GM19043 (cell line): Measurements from ENCODE around the gene SPON1.
"Not testable (repeated sequence)": the region's sequence is repeated elsewhere in the genome, so short reads cannot be mapped to it uniquely, and the experiment has no call there.

Experiments used
- ATAC-seq: cut with Tn5 transposase; IDR thresholded peaks from one replicate; pipeline ENCODE4 v1.9.1; 2021; ENCODE audit warnings: low read depth; ENCODE audit not compliant: unreplicated experiment

The SPON1 gene

DNA sequence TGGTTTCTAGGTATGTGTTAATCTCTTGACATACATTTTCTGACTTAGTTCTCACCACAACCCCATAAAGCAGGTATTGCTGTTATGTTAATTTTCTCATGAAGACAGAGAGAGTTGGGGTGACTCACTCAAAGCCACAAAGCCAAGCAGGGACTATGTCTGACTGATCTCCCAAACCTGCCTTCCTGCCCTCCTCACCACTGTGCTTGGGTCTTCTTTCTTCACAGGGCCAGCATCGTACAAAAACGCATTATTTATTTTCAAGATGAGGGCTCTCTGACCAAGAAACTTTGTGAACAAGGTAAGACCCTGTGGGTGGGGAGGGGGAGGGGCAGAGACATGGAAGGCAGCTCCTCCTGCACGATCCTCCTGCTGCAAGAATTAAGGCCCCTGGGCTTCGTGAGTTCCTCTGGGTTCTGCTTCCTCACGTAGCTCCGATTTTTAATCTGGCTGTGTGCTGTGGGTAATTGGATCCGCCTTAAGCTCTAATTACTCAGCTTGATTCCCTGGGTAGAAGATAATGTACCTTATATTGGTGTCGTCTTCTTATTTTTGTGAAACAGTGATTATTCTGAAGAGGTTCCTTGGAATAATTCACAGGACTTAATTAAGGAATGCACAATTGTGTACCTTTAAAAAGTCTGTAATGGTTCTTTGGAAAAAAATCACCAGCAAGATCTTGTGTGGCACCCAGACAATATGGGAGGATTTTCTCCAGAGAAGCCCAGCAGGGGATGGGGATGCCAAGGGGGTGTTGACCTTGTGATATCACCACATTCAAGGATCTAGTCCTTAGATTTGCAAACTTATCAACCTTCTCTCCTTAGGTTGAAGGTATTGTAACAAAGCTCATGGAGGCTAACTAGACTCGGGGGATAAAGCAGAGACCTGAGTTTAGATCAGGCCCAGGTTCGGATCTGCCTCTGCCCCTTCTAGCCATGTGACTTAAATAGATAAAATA, 112.9 kb downstream of the SPON1 start:
- no peak for ATAC-seq

GRCh38 chr11:14079011-14079410, 116.5 kb downstream of the SPON1 start:
- no peak for ATAC-seq

DNA sequence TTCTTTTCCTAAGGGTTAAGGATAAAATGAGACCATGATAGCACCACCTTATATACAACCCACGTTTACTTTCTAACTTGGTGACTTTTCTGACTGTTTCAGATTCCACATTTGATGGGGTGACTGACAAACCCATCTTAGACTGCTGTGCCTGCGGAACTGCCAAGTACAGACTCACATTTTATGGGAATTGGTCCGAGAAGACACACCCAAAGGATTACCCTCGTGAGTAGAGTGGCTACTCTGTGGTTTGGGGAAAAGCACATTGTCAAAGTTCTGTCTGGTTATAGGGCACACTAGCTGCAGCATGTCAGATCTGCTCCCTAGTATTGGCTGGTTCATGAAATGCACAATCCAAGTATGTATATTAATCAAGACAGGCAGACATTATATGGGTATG, 117.3 kb downstream of the SPON1 start:
- ATAC-seq: no peak

DNA sequence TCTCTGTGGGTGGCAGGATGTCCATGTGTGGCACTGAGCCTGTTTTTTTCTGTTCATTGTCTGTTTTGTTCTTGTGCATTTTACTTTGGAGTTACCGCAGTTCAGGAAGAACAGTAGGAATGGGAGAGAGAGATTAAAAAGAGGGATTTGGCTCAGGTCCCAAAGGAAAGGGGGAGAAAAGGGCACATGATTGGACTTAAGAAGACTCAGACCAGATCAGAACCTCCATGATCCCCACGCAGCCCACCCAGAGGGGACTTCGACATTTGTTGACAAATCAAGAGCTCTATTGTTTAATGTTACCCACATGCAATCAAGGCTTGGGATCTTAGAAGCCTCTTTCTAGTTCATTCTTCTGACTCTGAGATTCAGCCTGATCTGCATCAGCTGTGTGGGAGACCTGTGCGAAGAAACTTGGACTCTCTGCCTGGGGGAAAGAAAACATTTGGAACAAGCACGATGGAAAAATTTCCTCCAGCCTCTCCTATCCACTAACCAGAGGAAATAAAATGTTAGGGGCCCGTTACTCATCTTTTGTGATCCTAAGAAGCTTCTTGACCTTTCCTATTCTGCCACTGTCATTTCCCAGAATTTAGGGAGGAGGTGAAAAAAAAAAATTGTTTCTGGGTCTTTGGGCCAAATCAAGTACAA, 119.2 kb downstream of the SPON1 start:
- no peak for ATAC-seq

- no peak for ATAC-seq
Measured at GRCh38 chr11:14082338-14082737, 119.8 kb downstream of the SPON1 start.

DNA sequence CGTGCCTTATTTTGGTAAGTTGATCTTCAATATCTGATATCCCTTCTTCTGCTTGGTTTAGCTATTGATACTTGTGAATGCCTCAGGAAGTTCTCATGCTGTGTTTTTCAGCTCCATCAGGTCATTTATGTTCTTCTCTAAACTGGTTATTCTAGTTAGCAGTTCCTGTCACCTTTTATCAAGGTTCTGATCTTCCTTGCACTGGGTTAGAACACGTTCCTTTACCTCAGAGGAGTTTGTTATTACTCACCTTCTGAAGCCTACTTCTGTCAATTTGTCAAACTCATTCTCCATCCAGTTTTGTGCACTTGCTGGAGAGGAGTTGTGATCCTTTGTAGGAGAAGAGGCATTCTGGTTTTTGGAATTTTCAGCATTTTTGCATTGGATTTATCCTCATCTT, 126.3 kb downstream of the SPON1 start:
- not testable (repeated sequence) for ATAC-seq

DNA sequence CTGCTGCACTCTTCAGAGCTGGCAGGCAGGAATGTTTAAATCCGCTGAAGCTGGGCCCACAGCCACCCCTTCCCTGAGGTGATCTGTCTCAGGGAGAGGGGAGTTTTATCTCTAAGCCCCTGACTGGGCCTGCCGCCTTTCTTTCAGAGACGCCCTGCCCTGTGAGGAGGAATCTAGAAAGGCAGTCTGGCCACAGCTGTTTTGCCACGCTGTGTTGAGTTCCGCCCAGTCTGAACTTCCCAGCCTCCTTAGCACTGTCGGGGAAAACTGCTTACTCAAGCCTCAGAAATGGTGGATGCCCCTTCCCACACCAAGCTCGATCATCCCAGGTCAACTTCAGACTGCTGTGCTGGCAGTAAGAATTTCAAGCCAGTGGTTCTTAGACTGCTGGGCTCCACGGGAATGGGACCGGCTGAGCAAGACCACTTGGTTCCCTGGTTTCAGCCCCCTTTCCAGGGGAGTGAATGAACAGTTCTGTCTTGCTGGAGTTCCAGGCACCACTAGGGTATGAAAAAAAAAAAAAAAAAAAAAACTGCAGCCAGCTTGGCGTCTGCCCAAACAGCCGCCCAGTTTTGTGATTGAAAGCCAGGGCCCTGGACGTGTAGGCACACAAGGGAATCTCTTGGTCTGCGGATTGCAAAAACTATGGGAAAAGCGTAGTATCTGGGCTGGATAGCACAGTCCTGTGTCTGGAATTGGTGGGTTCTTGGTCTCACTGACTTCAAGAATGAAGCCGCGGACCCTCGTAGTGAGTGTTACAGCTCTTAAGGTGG, 127.4 kb downstream of the SPON1 start:
- ATAC-seq: no peak

- ATAC-seq: not testable (repeated sequence)
Measured at GRCh38 chr11:14090631-14091030, 128.1 kb downstream of the SPON1 start.

- no peak for ATAC-seq
Measured at GRCh38 chr11:14093065-14093464, 130.5 kb downstream of the SPON1 start.

DNA sequence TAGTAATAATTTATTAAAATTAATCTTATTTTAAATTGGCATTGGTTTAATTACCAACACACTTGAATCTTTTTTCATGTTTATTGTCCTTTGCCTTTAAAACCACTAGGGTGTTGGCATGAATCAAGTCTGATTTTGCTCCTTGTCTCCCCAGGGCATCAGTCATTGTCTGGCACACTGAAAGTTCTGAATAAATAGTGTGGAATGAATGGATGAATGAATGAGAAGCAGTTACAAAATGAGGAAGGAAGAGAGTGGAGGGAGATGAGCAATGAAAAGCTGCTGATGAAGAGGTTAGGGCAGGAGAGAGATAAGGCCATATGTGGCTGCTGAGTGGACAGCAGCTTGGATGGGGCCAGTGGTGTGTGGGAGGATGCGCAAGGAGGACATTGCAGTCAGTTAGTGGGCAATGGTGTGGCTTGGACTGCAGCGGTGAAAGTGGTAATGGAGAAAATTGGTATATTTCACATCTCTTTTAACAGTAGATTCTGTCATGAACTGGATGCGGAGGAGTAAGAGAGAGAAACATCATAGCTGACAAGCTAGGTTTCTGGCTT, 132.0 kb downstream of the SPON1 start:
- no peak for ATAC-seq

DNA sequence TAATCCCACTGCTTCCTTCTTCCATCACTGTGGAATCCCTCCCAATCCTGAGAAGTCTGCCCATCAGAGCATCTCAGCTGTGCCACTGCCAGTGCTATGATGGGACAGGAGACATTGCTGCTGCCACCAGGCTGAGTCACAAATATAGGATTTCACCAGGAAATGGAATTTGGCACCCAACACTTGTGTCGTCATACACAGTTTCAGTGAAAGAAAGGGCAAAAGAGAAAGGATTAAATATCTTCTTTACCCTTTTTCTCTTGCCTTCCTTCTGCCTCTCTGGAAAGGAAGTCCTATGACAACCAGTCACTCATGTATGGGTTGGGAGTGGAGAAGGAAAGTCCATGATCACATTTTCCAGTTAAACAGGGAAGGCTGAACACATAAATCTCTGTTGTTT, 133.4 kb downstream of the SPON1 start:
- no peak for ATAC-seq

- no peak for ATAC-seq
Measured at GRCh38 chr11:14096606-14097005, 134.1 kb downstream of the SPON1 start.

- ATAC-seq: no peak
Measured at GRCh38 chr11:14101388-14101787, 138.9 kb downstream of the SPON1 start.

- no peak for ATAC-seq
Measured at GRCh38 chr11:14102766-14103165, 140.2 kb downstream of the SPON1 start.

DNA sequence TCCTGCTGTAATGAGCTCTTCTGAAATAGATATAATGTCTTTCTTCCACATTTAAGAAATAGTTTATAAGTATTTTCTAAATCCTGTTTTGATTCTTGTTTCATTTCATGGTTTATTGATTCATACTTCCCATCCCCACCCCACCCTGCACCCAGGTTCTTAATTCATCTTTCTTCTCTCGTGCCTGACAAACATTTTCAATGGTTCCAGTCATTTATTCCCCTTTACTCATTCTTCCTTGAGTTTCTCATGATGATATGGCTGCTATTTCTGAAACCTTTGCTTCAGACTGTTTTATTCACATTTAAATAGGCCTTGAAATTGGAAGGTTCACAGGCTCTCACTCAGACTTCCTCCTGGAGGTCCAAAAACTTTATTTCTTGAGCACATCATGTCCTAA, 142.9 kb downstream of the SPON1 start:
- no peak for ATAC-seq

DNA sequence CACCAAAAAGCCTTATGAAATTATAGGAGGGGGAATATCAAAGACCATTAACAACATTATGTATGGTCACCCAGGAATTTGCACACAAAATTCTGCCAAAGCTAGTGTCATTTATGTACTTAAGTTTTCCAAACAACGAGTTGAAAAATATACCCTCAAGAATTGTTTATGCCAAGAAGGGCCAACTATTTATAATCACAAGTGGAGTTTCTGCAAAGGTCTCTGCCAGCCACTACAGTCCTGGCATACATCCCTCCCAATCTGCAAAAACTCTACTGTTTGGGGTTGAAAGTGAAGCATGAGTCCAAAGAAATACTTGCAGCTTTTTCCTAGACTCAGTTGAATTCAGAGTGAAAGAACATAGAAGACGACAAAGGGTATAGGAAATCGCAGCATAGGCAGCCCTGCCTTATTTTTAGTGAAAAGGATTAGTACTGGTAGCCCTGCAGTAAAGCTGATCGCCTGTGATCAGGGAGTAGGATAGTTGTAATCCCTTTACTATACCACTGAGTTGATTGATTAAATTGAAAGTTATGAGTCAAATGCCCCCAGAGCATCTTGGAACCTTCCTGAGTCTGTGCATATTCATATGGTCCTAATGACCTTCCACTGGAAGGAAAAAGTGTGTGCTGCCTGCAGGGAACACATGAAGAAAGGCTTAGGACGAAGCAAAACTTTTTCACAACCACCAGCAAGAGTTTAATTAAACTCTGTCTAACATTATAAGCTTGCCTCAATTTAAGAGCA, 144.0 kb downstream of the SPON1 start:
- no peak for ATAC-seq

DNA sequence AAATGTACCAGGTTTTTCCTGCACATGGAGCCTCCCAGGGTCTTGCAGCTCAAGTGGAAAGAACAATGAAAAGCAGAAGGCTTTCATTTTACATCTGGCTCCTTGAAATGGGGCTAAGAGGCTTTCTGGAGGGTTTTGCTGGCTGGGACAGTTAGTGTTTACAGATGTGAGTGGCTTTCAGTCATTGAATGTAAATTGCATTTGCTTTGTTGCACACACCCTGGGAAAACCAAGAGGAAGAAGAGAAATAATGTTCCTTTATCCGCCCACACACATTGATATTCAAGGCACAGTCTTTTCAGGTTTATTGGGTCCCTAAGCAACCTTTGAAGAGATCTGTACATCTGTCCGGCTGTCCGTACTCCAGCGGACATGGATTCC, 144.5 kb downstream of the SPON1 start:
- no peak for ATAC-seq

DNA sequence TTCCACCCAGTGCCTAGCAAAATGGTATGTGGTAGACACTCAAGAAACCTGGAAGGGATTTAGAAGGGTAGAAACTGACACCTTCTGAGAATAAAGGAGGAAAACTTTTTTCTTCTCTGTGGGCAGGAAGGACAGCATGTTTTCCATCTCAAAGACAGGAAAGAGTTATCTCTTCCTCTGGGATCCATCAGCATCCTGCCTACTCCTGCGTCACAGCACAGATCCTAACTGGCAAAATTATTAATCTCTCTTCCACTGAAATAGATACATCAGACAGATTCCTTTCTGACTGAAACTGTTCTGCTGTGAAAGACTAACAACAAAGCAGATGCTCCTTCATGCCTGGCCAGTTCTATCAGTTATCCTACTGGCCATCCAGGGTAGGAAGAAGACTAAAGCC, 147.2 kb downstream of the SPON1 start:
- no peak for ATAC-seq

DNA sequence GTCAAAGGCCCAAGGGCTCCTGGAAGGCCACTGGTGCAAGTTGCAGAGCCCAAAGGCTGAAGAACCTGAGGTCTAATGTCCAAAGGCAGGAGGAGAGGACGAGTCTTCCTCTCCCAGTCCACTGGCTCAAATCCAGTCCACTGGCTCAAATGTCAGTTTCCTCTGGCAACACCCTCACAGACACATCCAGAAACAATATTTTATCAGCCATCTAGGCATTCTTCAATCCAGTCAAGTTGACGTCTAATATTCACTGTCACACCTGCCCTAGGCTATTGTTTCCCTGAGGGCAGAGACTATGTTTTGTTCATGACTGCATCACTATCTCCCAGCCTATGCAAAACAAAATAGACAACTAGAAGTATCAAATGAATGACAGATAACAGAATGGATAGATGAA, 148.1 kb downstream of the SPON1 start:
- ATAC-seq: no peak

DNA sequence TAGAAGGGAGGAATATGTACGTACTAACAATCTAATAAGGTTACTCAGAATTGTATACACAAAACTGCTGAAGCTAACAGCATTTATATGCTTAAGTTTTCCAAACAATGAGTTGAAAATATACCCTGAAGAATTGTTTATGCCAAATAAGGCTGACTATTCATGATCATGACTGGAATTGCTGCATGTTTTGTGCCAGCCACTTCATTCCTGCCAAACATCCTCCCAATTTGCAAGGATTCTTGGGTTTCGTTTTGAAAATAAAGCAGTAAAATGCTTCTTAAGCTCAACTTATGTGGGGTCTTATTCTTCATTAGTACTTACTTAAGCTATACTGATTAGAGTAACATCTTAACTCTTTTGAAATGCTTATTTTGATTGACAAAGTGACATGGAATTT, 149.0 kb downstream of the SPON1 start:
- ATAC-seq: no peak
